ENCODE results near the gene FAM98B. TPM values are rescaled to one million over a fixed set of nuclear protein-coding genes. Genes with fewer than 3 reads are reported as not detected.

Gene FAM98B
- total RNA-seq, 1 experiment from 2014 or later: 18.9 TPM

DNA sequence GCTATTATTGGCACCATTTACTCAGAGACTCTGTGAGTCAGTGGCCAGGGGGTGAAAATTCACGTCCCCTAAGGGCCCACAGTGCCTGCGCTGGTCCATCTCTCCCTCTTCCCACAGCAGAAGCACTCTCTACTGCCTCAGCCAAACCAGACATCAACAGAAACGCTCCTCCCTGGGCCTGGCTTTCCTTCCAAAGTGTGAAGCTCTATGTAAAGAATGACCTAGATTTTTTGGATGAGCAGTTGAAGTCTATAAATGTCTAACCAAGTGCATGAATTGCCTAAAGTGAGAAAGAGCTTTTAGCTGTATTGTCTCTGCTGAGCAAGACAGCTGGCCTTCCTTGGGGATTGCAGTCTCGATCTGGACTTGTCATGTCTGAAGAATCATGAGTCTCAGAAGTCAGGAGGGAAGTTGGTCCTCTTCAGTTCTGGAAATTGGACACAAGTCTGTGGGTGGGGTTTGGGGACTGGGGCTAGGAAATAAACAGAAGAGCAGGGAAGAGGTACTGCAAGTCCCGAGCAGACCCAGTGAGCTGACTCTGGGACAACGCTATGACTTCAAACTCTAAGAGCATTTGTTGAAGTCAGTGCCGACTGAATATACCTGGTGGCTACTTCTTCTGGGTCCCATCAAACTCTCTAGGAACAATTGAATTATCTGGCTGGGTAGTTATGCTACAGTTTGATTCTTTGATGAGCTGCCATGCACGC lies 81.7 kb downstream of the FAM98B start:
- Histone ChIP-seq H3K4me3 (ENCODE audit: low read length) (no peak overlapping the region), H3K36me3 (ENCODE audit: insufficient read depth, low read length) (0 out of 2 replicates have a peak, but pooled peaks cover 9% of the 10 kb centered on the region), H3K9ac (ENCODE audit: low read length) (no peak overlapping the region), H3K79me2 (ENCODE audit: low read length) (peaks cover 96% of the 10 kb centered on the region), H3K4me1 (ENCODE audit: low read length) (peaks cover 34% of the 10 kb centered on the region), H3K27me3 (ENCODE audit: low read length) (no peaks in the 10 kb centered on the region), H2AFZ (ENCODE audit: low read length) (no peak overlapping the region), H4K20me1 (ENCODE audit: insufficient read depth, low read depth, low read length) (no peaks in the 10 kb centered on the region), H3K4me2 (ENCODE audit: low read depth, low read length, poor library complexity, severe bottlenecking) (no peak overlapping the region), H3K9me2 (replicated peaks; ENCODE audit: insufficient read depth, low read length) (no peaks in the 10 kb centered on the region), H3K27ac (ENCODE audit: low read length) (no peak overlapping the region), H3K9me3 (ENCODE audit: low read length) (no peaks in the 10 kb centered on the region)
- no peak for DNase-seq

DNA sequence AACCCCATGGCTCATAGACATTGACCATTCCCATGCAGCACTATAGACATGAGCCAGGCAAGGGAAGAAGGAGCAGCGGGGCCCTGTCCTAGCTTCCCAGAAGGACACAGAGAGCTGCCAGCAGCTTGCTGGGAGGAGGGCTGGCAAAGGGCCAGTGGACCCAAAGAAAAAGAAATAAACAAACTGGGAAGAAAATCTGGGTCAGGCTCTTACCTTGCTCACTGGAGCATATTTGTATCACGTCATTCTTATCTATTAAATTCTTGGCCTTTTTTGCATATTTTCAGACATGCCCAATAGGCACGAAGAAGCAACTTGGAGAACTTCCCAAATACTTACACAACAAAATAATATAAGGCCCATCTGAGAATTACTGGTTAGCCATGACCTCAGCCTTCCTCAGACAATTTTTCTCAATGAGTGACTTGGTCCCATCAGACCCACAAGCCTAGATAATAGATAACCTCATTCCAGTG lies 82.3 kb downstream of the FAM98B start:
- H3K4me3 ChIP-seq (ENCODE audit: low read length): no peak overlapping the region
- no peak overlapping the region for H3K4me2 ChIP-seq (ENCODE audit: low read depth, low read length, poor library complexity, severe bottlenecking)
- no peak overlapping the region for H3K27ac ChIP-seq (ENCODE audit: low read length)
- no peak overlapping the region for H3K9ac ChIP-seq (ENCODE audit: low read length)
- no peaks in the 10 kb centered on the region for H3K27me3 ChIP-seq (ENCODE audit: low read length)
- H3K9me2 ChIP-seq (replicated peaks; ENCODE audit: insufficient read depth, low read length): no peaks in the 10 kb centered on the region
- no peaks in the 10 kb centered on the region for H3K9me3 ChIP-seq (ENCODE audit: low read length)
- 0 out of 2 replicates have a peak, but pooled peaks cover 9% of the 10 kb centered on the region for H3K36me3 ChIP-seq (ENCODE audit: insufficient read depth, low read length)
- no peak for DNase-seq
- H2AFZ ChIP-seq (ENCODE audit: low read length): no peak overlapping the region
- peaks cover 96% of the 10 kb centered on the region for H3K79me2 ChIP-seq (ENCODE audit: low read length)
- peaks cover 34% of the 10 kb centered on the region for H3K4me1 ChIP-seq (ENCODE audit: low read length)
- H4K20me1 ChIP-seq (ENCODE audit: insufficient read depth, low read depth, low read length): no peaks in the 10 kb centered on the region

Other genes starting within 250 kb of the FAM98B start
- 25.6 and 27.7 TPM in 2 replicates for gene SPRED1, start 201.3 kb upstream of the FAM98B start, total RNA-seq (2014; rRNA removed; shearing (Covaris generic); ENCODE audit: low replicate concordance)
- 51.2 and 71.1 TPM in 2 replicates for gene RASGRP1, start 110.7 kb downstream of the FAM98B start, total RNA-seq (2014; rRNA removed; shearing (Covaris generic); ENCODE audit: low replicate concordance)